HepG2 (cell line): Measurements from ENCODE around the gene XAF1. TPM values are rescaled to one million over a fixed set of nuclear protein-coding genes. Genes with fewer than 3 reads are reported as not detected.

Experiments used
- DNMT1 ChIP-seq: sonication (generic); formaldehyde crosslinking; IDR thresholded peaks from 2 replicates; pipeline ENCODE4 v1.5.1; 2020; ENCODE audit warnings: mild to moderate bottlenecking, missing genetic modification reagents
- FOSL2 ChIP-seq: sonication (generic); formaldehyde crosslinking; IDR thresholded peaks from 2 replicates; pipeline ENCODE4 v1.4.0; 2020; ENCODE audit warnings: missing genetic modification reagents
- FOXK2 ChIP-seq: fragments of 450-650 bp; IDR thresholded peaks from 2 replicates; pipeline ENCODE4 v1.6.1; 2016
- JUNB ChIP-seq: sonication (generic); formaldehyde crosslinking; IDR thresholded peaks from 2 replicates; pipeline ENCODE4 v1.8.0; 2022; ENCODE audit warnings: missing genetic modification reagents, mild to moderate bottlenecking, borderline replicate concordance
- MIER3 ChIP-seq: IDR thresholded peaks from 2 replicates; pipeline ENCODE4 v1.6.1; 2016; ENCODE audit warnings: missing compliant biosample characterization, borderline replicate concordance
- NR2F6 ChIP-seq, 2 experiments: IDR thresholded peaks; 2 replicates each; pipeline ENCODE4 v1.6.1; 2016; ENCODE audit warnings: antibody characterized with exemption in 1 of 2, mild to moderate bottlenecking in 1 of 2
- PAX8 ChIP-seq: sonication (generic); formaldehyde crosslinking; IDR thresholded peaks from 2 replicates; pipeline ENCODE4 v1.8.0; 2022; ENCODE audit warnings: mild to moderate bottlenecking, missing genetic modification reagents, borderline replicate concordance
- RFXANK ChIP-seq: IDR thresholded peaks from 2 replicates; pipeline ENCODE4 v1.6.1; 2016
- SAP130 ChIP-seq: IDR thresholded peaks from 2 replicates; pipeline ENCODE4 v1.6.1; 2016; ENCODE audit warnings: low read depth
- SNAI1 ChIP-seq: sonication (generic); formaldehyde crosslinking; IDR thresholded peaks from 2 replicates; pipeline ENCODE4 v1.5.0; 2020; ENCODE audit warnings: mild to moderate bottlenecking, missing genetic modification reagents, borderline replicate concordance
- SOX13 ChIP-seq, 3 experiments: fragments of 450-650 bp in 1 of 3; sonication (generic) in 1 of 3; formaldehyde crosslinking in 1 of 3; IDR thresholded peaks in 2 of 3; conservative IDR thresholded peaks in 1 of 3; 2 replicates each; pipeline versions ENCODE4 v1.5.0 to v1.6.1; 2016 to 2020; ENCODE audit warnings: antibody characterized with exemption in 1 of 3, mild to moderate bottlenecking in 1 of 3, missing compliant biosample characterization in 1 of 3, missing genetic modification reagents in 1 of 3, moderate library complexity in 1 of 3
- SPEN ChIP-seq: sonication (generic); formaldehyde crosslinking; IDR thresholded peaks from 2 replicates; pipeline ENCODE4 v1.5.1; 2020; ENCODE audit warnings: low read depth, mild to moderate bottlenecking, missing genetic modification reagents
- ZNF180 ChIP-seq: sonication (generic); formaldehyde crosslinking; IDR thresholded peaks from 2 replicates; pipeline ENCODE4 v1.4.0; 2020; ENCODE audit warnings: low read depth, missing genetic modification reagents, borderline replicate concordance
- polyA plus RNA-seq, 8 experiments: library from polyadenylated mRNA; depleted of rRNA in 3 of 8; stranded (reverse) in 7 of 8; unstranded in 1 of 8; fragments of >200 nt; fragmentation: Illumina TruSeq in 4 of 8; extraction: Trizol in 4 of 8; gene quantifications; 2 replicates each; pipeline versions ENCODE4 v1.2.1 to v1.2.3, GENCODE V29; 2011 to 2016; ENCODE audit warnings: low read depth in 4 of 8, missing spikeins in 1 of 8, mixed read lengths in 1 of 8; ENCODE audit not compliant: insufficient read depth in 1 of 8
- total RNA-seq, 5 experiments: library from RNA; depleted of rRNA; stranded (reverse); fragments of >200 nt; fragmentation: Illumina TruSeq; extraction: Trizol; gene quantifications; 2 replicates each; pipeline ENCODE4 v1.2.3, GENCODE V29; 2016; ENCODE audit warnings: low read depth in 1 of 5
- TF ChIP-seq, protein P1 (sequence below): IDR thresholded peaks from 2 replicates; pipeline ENCODE4 v1.6.1; 2016; ENCODE audit warnings: missing genetic modification reagents, missing compliant biosample characterization
- TF ChIP-seq, protein P2 (sequence below): IDR thresholded peaks from 2 replicates; pipeline ENCODE4 v1.6.1; 2012; ENCODE audit warnings: low read depth, low read length, improper control_type of control experiment
- TF ChIP-seq, protein P3 (sequence below): IDR thresholded peaks from 2 replicates; pipeline ENCODE4 v1.6.1; 2016; ENCODE audit warnings: missing compliant biosample characterization, missing genetic modification reagents, borderline replicate concordance

Gene XAF1
- total and polyA plus RNA-seq, 2 of the 13 experiments (the other 11 are each of a cell fraction or from before 2014, with no cell fraction given) = 1.2 to 2.4 TPM

DNA sequence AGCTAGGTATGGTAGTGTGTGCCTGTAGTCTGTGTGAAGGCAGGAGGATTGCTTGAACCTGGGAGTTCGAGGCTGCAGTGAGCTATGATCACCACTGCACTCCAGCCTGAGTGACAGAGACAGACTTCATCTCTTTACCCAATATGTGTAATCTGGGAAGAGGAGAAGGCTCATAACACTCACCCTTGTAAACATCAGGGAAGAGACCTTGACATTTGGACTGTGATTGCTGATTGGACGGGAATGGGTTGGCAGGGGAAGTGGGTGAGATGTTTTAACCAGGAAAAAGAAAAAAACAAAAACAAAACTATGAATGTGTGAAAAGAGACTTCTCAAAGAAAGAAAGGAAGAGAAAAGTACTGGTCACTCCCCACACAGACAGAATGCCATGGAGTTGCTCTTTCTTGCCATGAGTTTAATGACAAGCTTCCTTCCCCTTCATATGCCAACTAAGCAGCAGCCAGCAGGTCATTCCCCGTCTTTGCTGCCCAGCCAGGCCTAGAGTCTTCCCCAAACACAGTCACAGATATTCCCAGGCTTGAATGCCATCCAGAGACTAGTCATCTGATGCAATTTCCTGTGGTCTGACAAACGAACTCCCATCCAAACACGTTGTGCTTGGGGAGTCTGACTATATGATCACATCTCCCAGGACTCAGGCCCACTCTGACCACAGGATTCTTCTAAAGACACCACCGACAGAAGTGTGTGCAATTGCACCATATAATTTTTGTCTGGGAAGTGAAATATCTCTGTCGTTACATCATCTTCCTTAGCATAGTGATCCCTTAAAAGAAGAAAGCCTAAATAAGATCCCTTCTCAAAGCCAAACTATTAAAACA, 3.6 kb upstream of the XAF1 start (continued):
- TF ChIP-seq SOX13 (IDR thresholded peaks at IDR 0.05) (no peak), SOX13 (CRISPR knock-in tag; conservative IDR thresholded peaks at IDR 0.05 in 1 of 2, IDR thresholded peaks at IDR 0.05 in 1 of 2) (peak in 1 of 2 experiments; percentile 57; a peak in 2 of 4 replicates), NR2F6 (IDR thresholded peaks at IDR 0.05) (no peak), NR2F6 (CRISPR knock-in tag; IDR thresholded peaks at IDR 0.05) (0 out of 2 replicates have a peak, but pooled peaks have one; percentile 34), PAX8 (CRISPR knock-in tag) (no peak), ZNF180 (CRISPR knock-in tag) (no peak), SAP130 (CRISPR knock-in tag) (peak; percentile 63), MIER3 (CRISPR knock-in tag) (no peak), RFXANK (CRISPR knock-in tag) (no peak), DNMT1 (CRISPR knock-in tag) (no peak), JUNB (CRISPR knock-in tag) (no peak), SPEN (CRISPR knock-in tag) (0 out of 2 replicates have a peak, but pooled peaks have one; percentile 49), SNAI1 (no peak), FOSL2 (CRISPR knock-in tag) (peak; percentile 13; the same call in 1 of the 2 replicates), FOXK2 (peak; percentile 54; the same call in 1 of the 2 replicates)
- TF ChIP-seq, protein P1, sequence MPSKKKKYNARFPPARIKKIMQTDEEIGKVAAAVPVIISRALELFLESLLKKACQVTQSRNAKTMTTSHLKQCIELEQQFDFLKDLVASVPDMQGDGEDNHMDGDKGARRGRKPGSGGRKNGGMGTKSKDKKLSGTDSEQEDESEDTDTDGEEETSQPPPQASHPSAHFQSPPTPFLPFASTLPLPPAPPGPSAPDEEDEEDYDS (CRISPR knock-in tag) = peak; percentile 54
- TF ChIP-seq, protein P2, sequence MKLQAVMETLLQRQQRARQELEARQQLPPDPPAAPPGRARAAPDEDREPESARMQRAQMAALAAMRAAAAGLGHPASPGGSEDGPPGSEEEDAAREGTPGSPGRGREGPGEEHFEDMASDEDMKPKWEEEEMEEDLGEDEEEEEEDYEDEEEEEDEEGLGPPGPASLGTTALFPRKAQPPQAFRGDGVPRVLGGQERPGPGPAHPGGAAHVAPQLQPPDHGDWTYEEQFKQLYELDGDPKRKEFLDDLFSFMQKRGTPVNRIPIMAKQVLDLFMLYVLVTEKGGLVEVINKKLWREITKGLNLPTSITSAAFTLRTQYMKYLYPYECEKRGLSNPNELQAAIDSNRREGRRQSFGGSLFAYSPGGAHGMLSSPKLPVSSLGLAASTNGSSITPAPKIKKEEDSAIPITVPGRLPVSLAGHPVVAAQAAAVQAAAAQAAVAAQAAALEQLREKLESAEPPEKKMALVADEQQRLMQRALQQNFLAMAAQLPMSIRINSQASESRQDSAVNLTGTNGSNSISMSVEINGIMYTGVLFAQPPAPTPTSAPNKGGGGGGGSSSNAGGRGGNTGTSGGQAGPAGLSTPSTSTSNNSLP = peak; percentile 21; the same call in 1 of the 2 replicates
- TF ChIP-seq, protein P3, sequence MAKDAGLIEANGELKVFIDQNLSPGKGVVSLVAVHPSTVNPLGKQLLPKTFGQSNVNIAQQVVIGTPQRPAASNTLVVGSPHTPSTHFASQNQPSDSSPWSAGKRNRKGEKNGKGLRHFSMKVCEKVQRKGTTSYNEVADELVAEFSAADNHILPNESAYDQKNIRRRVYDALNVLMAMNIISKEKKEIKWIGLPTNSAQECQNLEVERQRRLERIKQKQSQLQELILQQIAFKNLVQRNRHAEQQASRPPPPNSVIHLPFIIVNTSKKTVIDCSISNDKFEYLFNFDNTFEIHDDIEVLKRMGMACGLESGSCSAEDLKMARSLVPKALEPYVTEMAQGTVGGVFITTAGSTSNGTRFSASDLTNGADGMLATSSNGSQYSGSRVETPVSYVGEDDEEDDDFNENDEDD (CRISPR knock-in tag) = no peak
